ENCODE results near the gene MSL2.
"Not testable (repeated sequence)": the region's sequence is repeated elsewhere in the genome, so short reads cannot be mapped to it uniquely, and the experiment has no call there.

Gene MSL2

DNA sequence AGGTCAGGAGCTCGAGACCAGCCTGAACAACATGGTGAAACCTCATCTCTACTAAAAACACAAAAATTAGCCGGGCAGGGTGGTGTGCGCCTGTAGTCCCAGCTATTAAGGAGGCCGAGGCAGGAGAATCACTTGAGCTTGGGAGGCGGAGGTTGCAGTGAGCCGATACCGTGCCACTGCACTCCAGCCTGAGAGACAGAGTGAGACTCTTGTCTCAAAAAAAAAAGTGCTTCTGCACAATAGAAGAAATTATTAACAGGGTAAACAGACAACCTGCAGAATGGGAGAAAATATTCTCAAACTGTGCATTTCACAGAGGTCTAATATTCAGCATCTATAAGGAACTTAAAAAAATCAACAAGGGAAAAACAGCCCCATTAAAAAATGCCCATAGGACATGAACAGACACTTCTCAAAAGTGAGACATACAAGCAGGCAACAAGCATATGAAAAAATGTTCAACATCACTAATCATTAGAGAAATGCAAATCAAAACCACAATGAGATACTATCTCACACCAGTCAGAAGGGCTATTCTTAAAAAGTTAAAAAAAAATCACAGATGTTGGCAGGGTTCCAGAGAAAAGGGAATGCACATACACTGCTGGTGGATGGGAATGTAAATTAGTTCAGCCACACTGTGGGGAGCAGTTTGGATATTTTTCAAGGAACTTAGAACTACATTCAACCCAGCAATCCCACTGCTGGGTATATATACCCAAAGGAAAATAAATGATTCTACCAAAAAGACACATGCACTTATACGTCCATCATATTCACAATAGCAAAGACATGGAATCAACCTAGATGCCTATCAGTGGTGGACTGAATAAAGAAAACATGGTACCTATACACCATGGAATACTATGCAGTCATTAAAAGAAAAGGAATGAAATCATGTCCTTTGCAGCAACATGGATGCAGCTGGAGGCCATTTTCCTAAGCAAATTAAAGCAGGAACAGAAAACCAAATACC is 75.5 kb downstream of the MSL2 start:
- H3K4me3 ChIP-seq, result no peak overlapping the region
- TF ChIP-seq, protein P1, sequence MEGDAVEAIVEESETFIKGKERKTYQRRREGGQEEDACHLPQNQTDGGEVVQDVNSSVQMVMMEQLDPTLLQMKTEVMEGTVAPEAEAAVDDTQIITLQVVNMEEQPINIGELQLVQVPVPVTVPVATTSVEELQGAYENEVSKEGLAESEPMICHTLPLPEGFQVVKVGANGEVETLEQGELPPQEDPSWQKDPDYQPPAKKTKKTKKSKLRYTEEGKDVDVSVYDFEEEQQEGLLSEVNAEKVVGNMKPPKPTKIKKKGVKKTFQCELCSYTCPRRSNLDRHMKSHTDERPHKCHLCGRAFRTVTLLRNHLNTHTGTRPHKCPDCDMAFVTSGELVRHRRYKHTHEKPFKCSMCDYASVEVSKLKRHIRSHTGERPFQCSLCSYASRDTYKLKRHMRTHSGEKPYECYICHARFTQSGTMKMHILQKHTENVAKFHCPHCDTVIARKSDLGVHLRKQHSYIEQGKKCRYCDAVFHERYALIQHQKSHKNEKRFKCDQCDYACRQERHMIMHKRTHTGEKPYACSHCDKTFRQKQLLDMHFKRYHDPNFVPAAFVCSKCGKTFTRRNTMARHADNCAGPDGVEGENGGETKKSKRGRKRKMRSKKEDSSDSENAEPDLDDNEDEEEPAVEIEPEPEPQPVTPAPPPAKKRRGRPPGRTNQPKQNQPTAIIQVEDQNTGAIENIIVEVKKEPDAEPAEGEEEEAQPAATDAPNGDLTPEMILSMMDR (IDR thresholded peaks at IDR 0.05), result no peak
- no peak for DNase-seq (ENCODE audit: low spot score)

DNA sequence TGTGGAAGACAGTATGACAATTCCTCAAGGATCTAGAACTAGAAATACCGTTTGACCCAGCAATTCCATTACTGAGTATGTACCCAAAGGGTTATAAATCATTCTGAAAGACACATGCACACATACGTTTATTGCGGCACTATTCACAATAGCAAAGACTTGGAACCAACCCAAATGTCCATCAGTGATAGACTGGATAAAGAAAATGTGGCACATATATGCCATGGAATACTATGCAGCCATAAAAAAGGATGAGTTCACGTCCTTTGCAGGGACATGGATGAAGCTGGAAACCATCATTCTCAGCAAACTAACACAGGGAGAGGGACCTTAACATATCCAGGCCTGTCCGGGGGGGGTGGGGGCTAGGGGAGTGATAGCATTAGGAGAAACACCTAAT is 76.4 kb downstream of the MSL2 start:
- DNase-seq (ENCODE audit: low spot score); H3K4me3 ChIP-seq; H3K27ac ChIP-seq: not testable (repeated sequence)

More for the DNA sequence above, 75.5 kb downstream of the MSL2 start:
- no peak overlapping the region for H3K27ac ChIP-seq

DNA sequence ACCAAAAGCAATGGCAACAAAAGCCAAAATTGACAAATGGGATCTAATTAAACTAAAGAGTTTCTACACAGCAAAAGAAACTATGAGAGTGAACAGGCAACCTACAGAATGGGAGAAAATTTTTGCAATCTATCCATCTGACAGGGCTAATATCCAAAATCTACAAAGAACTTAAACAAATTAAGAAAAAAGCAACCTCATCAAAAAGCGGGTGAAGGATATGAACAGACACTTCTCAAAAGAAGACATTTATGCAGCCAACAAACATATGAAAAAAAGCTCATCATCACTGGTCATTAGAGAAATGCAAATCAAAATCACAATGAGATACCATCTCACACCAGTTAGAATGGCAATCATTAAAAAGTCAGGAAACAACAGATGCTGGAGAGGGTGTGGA is 76.8 kb downstream of the MSL2 start:
- not testable (repeated sequence) for DNase-seq (ENCODE audit: low spot score); H3K27ac ChIP-seq; H3K4me3 ChIP-seq

DNA sequence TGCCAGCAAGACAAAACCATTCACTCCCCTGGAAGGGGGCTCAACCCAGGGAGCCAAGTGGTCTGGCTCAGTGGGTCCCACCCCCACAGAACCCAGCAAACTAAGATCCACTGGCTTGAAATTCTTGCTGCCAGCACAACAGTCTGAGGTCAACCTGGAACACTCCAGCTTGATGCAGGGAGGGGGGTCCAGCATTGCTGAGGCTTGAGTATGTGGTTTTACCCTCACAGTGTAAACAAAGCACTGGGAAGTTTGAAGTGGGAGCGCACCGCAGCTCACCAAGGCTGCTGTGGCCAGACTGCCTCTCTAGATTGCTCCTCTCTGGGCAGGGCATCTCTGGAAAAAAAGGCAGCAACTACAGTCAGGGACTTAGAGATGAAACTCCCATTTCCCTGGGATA is 81.7 kb downstream of the MSL2 start:
- DNase-seq (ENCODE audit: low spot score), result no peak
- TF ChIP-seq, protein P1 (IDR thresholded peaks at IDR 0.05), result no peak
- Histone ChIP-seq H3K4me3 (no peak overlapping the region), H3K27ac (no peak overlapping the region)

DNA sequence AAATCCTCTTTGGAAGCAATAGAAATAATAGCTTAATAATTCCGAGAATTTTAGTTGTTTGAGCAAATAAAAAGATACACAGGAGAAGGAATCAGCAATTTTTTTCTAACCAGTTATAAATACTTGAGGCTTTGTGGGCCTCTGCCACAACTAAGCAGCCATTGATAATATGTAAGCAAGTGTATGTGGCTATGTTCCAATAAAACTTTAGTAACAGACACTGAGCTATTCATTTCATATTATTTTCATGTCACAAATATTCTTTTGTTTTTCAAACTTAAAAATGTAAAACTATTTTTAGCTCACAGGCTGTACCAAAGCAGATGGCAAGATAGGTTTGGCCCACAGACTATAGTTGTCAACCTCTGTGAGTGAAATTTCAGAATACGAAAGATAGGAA is 85.7 kb downstream of the MSL2 start:
- no peak for DNase-seq (ENCODE audit: low spot score)
- Histone ChIP-seq H3K27ac (no peak overlapping the region), H3K4me3 (no peak overlapping the region)
- TF ChIP-seq, protein P1 (IDR thresholded peaks at IDR 0.05), result no peak

DNA sequence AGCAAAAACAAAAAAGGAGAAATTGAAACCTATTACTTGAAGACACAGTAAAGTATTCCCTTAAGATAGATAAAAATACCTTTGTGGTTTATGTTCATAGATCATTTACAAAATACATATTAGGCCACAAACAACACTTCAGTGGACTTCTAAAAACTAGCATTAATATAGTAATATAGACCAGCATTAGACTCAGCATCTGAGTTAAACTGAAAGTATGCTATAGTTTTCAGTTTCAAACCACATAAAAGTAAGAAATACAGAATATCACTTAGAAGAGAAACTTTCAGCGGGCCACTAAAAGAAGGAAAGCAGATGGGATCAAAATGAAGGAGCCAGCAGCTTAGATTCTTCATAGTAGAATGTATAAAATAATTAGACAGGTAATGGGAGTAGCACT is 86.6 kb downstream of the MSL2 start:
- no peak overlapping the region for H3K4me3 ChIP-seq
- TF ChIP-seq, protein P1 (IDR thresholded peaks at IDR 0.05), result no peak
- H3K27ac ChIP-seq, result no peak overlapping the region
- DNase-seq (ENCODE audit: low spot score), result no peak

DNA sequence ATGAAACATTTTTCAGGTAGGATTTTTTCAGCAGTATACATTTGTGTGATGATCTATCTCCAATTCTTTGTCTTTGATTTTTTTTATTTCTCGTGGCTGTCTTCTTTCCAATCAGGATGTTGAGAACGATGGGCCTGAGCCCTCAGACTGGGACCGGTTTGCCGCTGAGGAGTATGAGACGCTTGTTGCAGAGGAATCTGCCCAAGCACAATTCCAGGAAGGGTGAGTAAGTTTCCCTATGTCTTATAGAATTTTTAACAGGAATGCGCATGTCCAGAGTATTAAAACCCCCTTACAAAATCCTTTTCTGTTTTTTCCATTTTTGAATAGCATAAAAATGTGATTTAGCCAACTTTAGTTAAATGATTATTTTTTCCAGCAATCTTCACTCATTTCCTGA is 90.0 kb downstream of the MSL2 start:
- no peak overlapping the region for H3K4me3 ChIP-seq
- H3K27ac ChIP-seq, result no peak overlapping the region
- no peak for DNase-seq (ENCODE audit: low spot score)
- TF ChIP-seq, protein P1 (IDR thresholded peaks at IDR 0.05), result no peak

DNA sequence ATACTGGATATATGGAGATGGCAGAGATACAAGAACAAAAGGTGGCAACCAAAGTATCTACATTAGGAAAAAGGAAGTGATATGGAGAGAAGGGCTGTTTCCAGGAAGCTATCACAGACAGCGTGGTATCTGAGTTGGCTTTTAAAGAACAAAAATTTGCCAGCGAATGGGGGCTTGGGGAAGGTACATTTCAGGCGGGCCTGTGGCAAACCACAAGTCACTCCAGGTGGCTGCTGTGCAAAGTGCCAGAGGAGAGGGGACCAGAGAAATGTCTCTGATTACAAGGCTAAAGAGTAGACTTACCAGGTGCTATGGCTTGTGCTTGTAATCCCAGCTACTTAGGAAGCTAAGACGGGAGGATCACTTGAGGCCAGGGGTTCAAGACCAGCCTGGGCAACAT is 91.1 kb downstream of the MSL2 start:
- no peak for DNase-seq (ENCODE audit: low spot score)
- no peak overlapping the region for H3K4me3 ChIP-seq
- TF ChIP-seq, protein P1 (IDR thresholded peaks at IDR 0.05), result no peak
- H3K27ac ChIP-seq, result no peak overlapping the region
